ENCODE measurements around the gene TMEM91. TPM values are rescaled to one million over a fixed set of nuclear protein-coding genes. Genes with fewer than 3 reads are reported as not detected.

TMEM91 gene
- total and polyA plus RNA-seq, 9 of the 15 experiments (the other 6 are each of a cell fraction or from before 2014, with no cell fraction given) = 1.2 to 5.2 (median 2.7) TPM

DNA sequence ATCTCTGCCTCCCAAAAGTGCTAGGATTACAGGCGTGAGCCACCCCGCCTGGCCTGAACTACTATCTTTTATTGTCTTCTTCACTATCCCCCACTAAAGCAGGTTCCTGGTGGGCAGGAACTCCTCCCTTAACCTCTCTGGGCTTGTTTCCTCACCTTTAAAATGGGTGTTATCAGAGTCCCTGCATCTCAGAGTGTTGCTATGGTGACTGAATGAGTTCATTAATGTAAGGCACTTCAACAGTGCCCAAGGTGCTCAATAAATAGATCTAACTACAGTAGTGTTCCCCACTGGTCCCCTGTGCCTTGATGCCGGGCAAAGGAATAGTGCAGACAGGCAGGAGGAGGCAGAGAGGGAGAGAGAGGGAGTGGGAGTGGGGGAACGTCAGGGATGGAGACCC, 45.9 kb upstream of the TMEM91 start:
- FAIRE-seq = no peak
- CTCF ChIA-PET (ENCODE audit: low intra/inter-chr PET ratio) = no interaction called here

More for the DNA sequence above, 45.9 kb upstream of the TMEM91 start:
- H3K79me2 ChIP-seq (ENCODE audit: control insufficient read depth, insufficient read depth, low read length) = peaks cover 24% of the 10 kb centered on the region
- POLR2A ChIA-PET = interaction anchor here (0.7 kb wide), 1 partner anchor 110 kb away, joined by 3 read pairs; no protein-coding TSS in a partner anchor
- DNase-seq (ENCODE audit: extremely low read depth in 1 of 4, low spot score in 3 of 4) (no peak), ATAC-seq (no peak)
- no TSS peak for BruUV-seq (replicated peaks)
- intact Hi-C loops (cut with micrococcal nuclease) = no loop called here
- H3K9me3 ChIP-seq (replicated peaks; ENCODE audit: control insufficient read depth, insufficient read depth, low read depth, low read length) = no peaks in the 10 kb centered on the region
- H3K9ac ChIP-seq (ENCODE audit: insufficient read depth in 1 of 2, low read depth in 2 of 2, low read length in 2 of 2) = no peak overlapping the region
- in situ Hi-C loops (cut with MboI) = no loop called here
- peaks cover 3% of the 10 kb centered on the region; the same call in 1 of the 2 replicates for H4K20me1 ChIP-seq (replicated peaks; ENCODE audit: control insufficient read depth, insufficient read depth, low read length)
- H3K4me3 ChIP-seq = no peak overlapping the region
- no peak overlapping the region for H3K4me2 ChIP-seq (ENCODE audit: insufficient read depth, low read length)
- peaks cover 4% of the 10 kb centered on the region for H3K9me1 ChIP-seq (ENCODE audit: control insufficient read depth, insufficient read depth, low read length)
- H3K27ac ChIP-seq (ENCODE audit: extremely low read depth, low read depth, low read length) = no peak overlapping the region
- H2AFZ ChIP-seq (ENCODE audit: low read depth, low read length) = no peak overlapping the region
- peaks cover 79% of the 10 kb centered on the region; the same call in 2 of the 3 replicates for H3K36me3 ChIP-seq (ENCODE audit: control insufficient read depth, insufficient read depth, low read length)
- 95% methylated on average over 3 of the region's 4 CpGs for WGBS (ENCODE audit: insufficient coverage, low coverage, missing lambda C conversion rate)
- H3K4me1 ChIP-seq (replicated peaks in 1 of 2; ENCODE audit: control insufficient read depth in 2 of 2, insufficient read depth in 2 of 2, low read length in 2 of 2) = peaks cover 24 to 36% of the 10 kb centered on the region in 2 experiments
- no peaks in the 10 kb centered on the region for H3K27me3 ChIP-seq (ENCODE audit: control insufficient read depth in 2 of 2, insufficient read depth in 2 of 2, low read length in 2 of 2)
- TF ChIP-seq, protein P1, sequence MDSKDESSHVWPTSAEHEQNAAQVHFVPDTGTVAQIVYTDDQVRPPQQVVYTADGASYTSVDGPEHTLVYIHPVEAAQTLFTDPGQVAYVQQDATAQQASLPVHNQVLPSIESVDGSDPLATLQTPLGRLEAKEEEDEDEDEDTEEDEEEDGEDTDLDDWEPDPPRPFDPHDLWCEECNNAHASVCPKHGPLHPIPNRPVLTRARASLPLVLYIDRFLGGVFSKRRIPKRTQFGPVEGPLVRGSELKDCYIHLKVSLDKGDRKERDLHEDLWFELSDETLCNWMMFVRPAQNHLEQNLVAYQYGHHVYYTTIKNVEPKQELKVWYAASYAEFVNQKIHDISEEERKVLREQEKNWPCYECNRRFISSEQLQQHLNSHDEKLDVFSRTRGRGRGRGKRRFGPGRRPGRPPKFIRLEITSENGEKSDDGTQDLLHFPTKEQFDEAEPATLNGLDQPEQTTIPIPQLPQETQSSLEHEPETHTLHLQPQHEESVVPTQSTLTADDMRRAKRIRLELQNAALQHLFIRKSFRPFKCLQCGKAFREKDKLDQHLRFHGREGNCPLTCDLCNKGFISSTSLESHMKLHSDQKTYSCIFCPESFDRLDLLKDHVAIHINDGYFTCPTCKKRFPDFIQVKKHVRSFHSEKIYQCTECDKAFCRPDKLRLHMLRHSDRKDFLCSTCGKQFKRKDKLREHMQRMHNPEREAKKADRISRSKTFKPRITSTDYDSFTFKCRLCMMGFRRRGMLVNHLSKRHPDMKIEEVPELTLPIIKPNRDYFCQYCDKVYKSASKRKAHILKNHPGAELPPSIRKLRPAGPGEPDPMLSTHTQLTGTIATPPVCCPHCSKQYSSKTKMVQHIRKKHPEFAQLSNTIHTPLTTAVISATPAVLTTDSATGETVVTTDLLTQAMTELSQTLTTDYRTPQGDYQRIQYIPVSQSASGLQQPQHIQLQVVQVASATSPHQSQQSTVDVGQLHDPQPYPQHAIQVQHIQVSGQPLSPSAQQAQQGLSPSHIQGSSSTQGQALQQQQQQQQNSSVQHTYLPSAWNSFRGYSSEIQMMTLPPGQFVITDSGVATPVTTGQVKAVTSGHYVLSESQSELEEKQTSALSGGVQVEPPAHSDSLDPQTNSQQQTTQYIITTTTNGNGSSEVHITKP (IDR thresholded peaks at IDR 0.05; ENCODE audit: partially characterized antibody) = no peak

All from K562 (cell line).